HFFc6 (cell line): ENCODE measurements around the gene HYAL1. TPM values are rescaled to one million over a fixed set of nuclear protein-coding genes. Genes with fewer than 3 reads are reported as not detected.

ENCODE experiments used
- DNase-seq: peaks from one replicate; pipeline ENCODE4 v3.0.0-alpha.2; 2018
- H3K27ac Mint-ChIP-seq: 2 replicates; pipeline ENCODE4 v1.8.0; 2020; ENCODE audit warnings: mild to moderate bottlenecking, mixed read lengths
- H3K27me3 Mint-ChIP-seq: 2 replicates; pipeline ENCODE4 v1.8.0; 2021; ENCODE audit warnings: mild to moderate bottlenecking, moderate library complexity, mixed read lengths; ENCODE audit not compliant: insufficient read depth
- H3K36me3 Mint-ChIP-seq: 2 replicates; pipeline ENCODE4 v1.8.0; 2021; ENCODE audit warnings: low read depth, mixed read lengths
- H3K4me1 Mint-ChIP-seq: 2 replicates; pipeline ENCODE4 v1.8.0; 2020; ENCODE audit warnings: low read depth, mixed read lengths
- H3K4me3 Mint-ChIP-seq: 2 replicates; pipeline ENCODE4 v1.8.0; 2020; ENCODE audit warnings: mild to moderate bottlenecking, moderate library complexity, mixed read lengths
- H3K9me3 Mint-ChIP-seq: 2 replicates; pipeline ENCODE4 v1.8.0; 2020; ENCODE audit warnings: mild to moderate bottlenecking, mixed read lengths
- CTCF ChIP-seq: fragments of 200-600 bp; sonication (generic); IDR thresholded peaks from 2 replicates; pipeline ENCODE4 v1.5.0; 2021; ENCODE audit warnings: antibody characterized with exemption, mild to moderate bottlenecking
- total RNA-seq, 6 experiments: library from RNA; stranded (reverse); fragmentation: NEBNext Ultra II Directional; extraction: Animal tissue kit (Norgen Biotek cat#: 25700); gene quantifications; 2 replicates in 1 of 6; 3 replicates in 5 of 6; pipeline ENCODE4 v1.2.3, GENCODE V29; 2021

HYAL1 gene
- total RNA-seq, 6 experiments from 2014 or later, result 0.19 to 0.38 (median 0.23) TPM; not detected in 1

- peaks cover 6% of the 10 kb centered on the region for H3K4me1 Mint-ChIP-seq
- no peak for TF ChIP-seq CTCF
- no peak overlapping the region for H3K27ac Mint-ChIP-seq
- H3K4me3 Mint-ChIP-seq, result no peak overlapping the region
- no peaks in the 10 kb centered on the region for H3K9me3 Mint-ChIP-seq
- DNase-seq, result no peak
- no peaks in the 10 kb centered on the region for H3K36me3 Mint-ChIP-seq
- peaks cover 1% of the 10 kb centered on the region for H3K27me3 Mint-ChIP-seq
Measured at GRCh38 chr3:50278123-50278879, 25.1 kb downstream of the HYAL1 start.

GRCh38 chr3:50276762-50277101 is 26.6 kb downstream of the HYAL1 start:
- Mint-ChIP-seq H3K4me1 (peaks cover 13% of the 10 kb centered on the region), H3K27me3 (peaks cover 1% of the 10 kb centered on the region; the same call in 1 of the 2 replicates), H3K36me3 (no peaks in the 10 kb centered on the region), H3K4me3 (no peak overlapping the region), H3K27ac (no peak overlapping the region), H3K9me3 (no peaks in the 10 kb centered on the region)
- no peak for DNase-seq
- no peak for TF ChIP-seq CTCF

GRCh38 chr3:50275996-50276761 is 27.2 kb downstream of the HYAL1 start:
- H3K27me3 Mint-ChIP-seq, result peaks cover 1% of the 10 kb centered on the region

DNA sequence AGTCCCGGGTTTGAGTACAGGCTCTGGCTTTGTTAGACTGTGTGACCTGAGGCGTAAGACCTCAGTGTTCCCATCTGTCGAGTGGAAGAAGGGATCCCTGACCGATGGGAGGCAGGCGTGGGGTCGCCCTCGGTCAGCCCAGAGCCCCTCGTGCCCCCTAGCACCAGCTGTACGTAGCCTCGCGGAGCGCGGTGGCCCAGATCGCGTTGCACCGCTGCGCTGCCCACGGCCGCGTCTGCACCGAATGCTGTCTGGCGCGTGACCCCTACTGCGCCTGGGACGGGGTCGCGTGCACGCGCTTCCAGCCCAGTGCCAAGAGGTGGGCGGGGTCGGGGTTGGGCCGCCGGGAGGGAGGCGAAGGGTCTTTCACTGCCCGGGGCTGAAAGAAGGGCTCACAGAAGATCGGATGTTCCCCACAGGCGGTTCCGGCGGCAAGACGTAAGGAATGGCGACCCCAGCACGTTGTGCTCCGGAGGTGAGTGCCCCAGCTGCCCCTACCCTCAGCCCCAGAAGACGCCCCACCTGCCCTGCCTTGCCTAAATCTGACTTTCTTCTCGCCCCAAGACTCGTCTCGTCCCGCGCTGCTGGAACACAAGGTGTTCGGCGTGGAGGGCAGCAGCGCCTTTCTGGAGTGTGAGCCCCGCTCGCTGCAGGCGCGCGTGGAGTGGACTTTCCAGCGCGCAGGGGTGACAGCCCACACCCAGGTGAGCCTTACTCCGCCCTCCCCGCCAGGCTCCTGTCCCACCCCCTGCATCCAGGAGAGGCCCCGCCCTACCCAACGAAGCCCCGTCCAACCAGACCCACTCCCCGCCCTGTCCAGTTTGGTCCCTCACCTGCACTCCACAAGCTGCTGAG is 28.0 kb downstream of the HYAL1 start:
- Mint-ChIP-seq H3K9me3 (no peaks in the 10 kb centered on the region), H3K36me3 (no peaks in the 10 kb centered on the region), H3K4me3 (no peak overlapping the region), H3K27ac (no peak overlapping the region), H3K27me3 (peaks cover 1% of the 10 kb centered on the region), H3K4me1 (peaks cover 27% of the 10 kb centered on the region)
- no peak for TF ChIP-seq CTCF
- no peak for DNase-seq

More at GRCh38 chr3:50275996-50276761, 27.2 kb downstream of the HYAL1 start:
- Mint-ChIP-seq H3K4me1 (peaks cover 19% of the 10 kb centered on the region), H3K36me3 (no peaks in the 10 kb centered on the region), H3K27ac (no peak overlapping the region), H3K4me3 (no peak overlapping the region), H3K9me3 (no peaks in the 10 kb centered on the region)
- DNase-seq, result no peak
- no peak for TF ChIP-seq CTCF

- Mint-ChIP-seq H3K4me1 (peaks cover 35% of the 10 kb centered on the region), H3K27me3 (peaks cover 1% of the 10 kb centered on the region), H3K9me3 (no peaks in the 10 kb centered on the region), H3K27ac (no peak overlapping the region), H3K4me3 (no peak overlapping the region), H3K36me3 (no peaks in the 10 kb centered on the region)
- peak; percentile 21 for DNase-seq
- TF ChIP-seq CTCF, result peak; percentile 89
Measured at GRCh38 chr3:50274371-50275104, 28.8 kb downstream of the HYAL1 start.
